ENCODE results near the gene ABHD16A.
A peak's percentile ranks its signal among the peaks of the same experiment; 100 is the strongest.
"Not testable (repeated sequence)": the region's sequence is repeated elsewhere in the genome, so short reads cannot be mapped to it uniquely, and the experiment has no call there.

The ABHD16A gene

GRCh38 chr6:31713991-31714684, 11.0 kb upstream of the ABHD16A start:
- peak; percentile 89 for DNase-seq

DNA sequence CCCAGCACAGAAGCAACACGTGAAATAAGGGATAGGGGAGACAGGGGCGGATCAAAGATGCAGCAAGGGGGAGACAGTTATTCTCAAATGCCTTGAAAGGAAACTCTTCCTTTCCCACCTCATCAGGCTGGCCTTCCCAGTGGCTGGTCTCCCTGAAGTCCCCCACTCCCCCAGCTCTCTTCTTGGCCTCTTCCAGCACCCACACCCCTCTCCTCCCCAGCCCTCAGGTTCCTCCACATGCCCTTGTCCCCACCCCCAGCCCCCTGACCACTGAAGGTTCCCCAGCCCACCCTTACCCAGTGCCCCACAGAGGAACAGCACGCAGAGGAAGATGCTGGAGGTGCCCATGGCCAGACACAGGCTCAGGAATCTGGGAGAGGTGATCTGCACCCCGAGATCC, 10.3 kb upstream of the ABHD16A start:
- DNase-seq, result no peak

GRCh38 chr6:31712296-31712695, 9.2 kb upstream of the ABHD16A start:
- peak; percentile 25 for DNase-seq

GRCh38 chr6:31711233-31711632, 8.1 kb upstream of the ABHD16A start:
- DNase-seq, result no peak

DNA sequence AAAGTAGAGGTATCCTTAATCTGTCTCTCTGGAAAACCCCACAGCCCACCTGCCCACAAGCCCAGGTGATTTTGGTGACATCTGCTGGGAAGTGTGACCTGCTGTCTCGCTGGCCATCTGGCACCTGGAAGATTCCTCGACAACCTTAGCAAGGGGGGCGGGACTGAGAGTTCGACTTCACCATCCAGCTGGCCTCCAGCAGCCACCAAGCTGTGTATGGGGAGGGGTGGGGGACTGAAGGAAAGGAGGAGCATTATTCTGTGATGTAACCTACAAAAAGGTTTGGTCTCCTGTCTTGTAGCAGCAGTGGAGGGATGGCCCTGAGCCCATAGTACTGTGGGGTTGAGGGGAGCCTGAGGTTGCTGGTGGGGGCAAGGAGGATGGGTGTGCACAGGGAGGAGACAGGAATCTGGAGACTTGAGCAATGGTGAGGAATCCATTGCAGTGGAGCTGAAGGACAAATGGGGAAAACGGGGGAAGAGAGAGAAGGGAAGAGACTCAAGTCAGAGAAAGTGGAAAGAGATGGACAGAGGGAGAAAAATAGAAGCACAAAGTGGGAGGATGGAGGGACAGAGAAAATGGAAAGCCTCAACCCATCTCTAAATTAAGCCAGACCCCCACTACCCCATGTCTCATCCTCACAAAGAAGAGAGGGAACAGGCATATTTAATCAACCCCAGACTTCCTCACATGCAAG, 7.5 kb upstream of the ABHD16A start:
- no peak for DNase-seq

GRCh38 chr6:31709157-31709556, 6.0 kb upstream of the ABHD16A start:
- not testable (repeated sequence) for DNase-seq

DNA sequence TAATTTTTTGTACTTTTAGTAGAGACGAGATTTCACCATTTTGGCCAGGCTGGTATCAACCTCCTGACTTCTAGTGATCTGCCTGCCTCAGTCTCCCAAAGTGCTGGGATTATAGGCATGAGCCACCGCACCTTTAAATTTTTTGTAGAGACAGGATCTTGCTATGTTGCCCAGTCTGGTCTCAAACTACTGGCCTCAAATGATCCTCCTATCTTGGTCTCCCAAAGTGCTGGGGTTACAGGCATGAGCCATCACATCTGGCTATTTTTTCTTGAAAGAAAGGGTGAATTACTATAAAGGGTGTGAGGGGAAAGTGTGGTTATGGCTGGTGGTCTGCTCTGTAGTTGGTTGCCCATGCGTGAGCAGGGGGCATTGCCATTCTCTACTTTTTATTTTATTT, 5.1 kb upstream of the ABHD16A start:
- DNase-seq, result no peak

GRCh38 chr6:31707701-31708100, 4.6 kb upstream of the ABHD16A start:
- DNase-seq, result no peak

DNA sequence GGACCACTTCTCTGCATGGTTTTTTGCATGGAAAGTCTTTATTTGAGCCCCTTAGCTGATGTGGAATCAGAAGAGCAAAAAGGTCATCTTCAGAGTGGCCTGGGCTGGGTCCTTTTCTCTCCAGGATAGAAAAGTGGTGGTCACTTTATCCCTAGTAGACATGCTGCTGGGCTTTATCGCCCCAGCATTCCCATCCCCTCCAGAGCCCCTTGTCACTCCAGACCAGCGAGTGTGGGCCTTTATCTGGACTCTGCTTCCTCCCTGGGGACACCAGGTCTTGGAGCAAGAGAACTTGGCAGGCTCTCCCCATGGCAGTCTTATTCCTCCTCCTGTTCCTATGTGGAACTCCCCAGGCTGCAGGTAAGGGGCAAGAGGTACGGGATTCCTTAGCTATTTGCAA, 3.5 kb upstream of the ABHD16A start, which contains the start of gene LY6G6F:
Gene LY6G6F (plus strand): TSS at position 268 of the 400 bp plus-strand sequence. CDS start 41 bp downstream, at position 309.
- DNase-seq, result no peak

- no peak for DNase-seq
Measured at GRCh38 chr6:31705931-31706330, 2.8 kb upstream of the ABHD16A start.

DNA sequence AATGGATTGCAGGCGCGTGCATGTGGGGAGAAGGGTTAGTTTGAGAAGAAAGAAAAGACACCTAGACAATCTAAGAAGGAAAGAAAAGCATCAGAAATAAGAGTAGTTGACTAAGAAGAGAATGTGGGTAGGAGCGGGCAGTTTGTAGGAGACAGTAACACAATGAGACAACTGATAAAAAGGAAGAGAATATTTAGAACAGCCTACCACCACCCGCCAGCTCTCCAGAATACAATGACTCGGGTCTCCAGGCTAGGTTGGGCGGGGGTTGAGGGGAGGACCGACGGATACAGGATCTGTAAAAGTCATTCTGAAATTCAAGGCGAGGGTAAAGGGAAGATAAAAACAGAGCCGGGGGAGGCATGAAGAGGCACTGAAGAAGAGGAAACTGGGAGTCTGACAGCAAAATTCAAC, 712 bp downstream of the ABHD16A start:
- DNase-seq, result no peak

GRCh38 chr6:31701666-31702404, 1.3 kb downstream of the ABHD16A start:
- no peak for DNase-seq

- no peak for DNase-seq
Measured at GRCh38 chr6:31700740-31701401, 2.3 kb downstream of the ABHD16A start.

GRCh38 chr6:31697555-31697954, 5.6 kb downstream of the ABHD16A start:
- no peak for DNase-seq

DNA sequence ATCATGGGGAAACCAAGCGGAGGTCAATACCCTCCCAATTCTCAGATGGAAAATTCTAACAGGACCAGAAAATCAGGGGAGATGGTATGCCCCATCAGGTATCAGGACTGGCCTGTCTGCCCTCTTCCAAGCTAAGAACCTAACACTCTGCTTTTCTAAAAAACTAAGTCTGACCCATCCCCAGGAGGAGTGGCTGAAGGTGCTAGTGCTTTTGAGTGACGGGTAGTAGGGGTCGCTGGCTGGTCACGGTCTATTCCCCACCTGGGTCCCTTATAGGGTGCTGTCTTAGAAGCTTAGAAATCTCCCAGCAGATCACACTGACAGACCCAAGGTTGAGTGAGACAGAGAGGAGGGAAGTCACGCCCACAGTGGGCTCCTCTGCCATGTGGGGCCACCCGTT, 9.6 kb downstream of the ABHD16A start:
- no peak for DNase-seq

DNA sequence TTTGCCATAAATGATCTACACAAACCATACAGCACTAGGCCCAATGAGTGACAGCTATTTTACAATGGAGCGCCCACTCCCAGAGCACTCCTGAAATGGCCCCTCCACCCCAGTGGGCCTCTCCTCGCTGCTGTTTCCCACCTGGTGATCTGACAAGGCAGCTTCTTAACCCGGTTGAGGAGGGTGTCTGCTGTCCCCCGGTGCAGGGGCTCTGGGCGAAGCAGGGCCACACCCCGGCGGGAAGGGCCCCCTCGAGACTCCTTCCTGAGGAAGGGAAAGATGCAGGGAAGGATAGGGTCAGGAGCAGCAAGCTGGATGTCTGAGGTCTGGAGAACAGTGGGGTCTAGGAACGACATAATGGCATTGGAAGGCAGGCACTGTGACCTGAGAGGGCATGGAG, 10.2 kb downstream of the ABHD16A start:
- no peak for DNase-seq

- DNase-seq, result no peak
Measured at GRCh38 chr6:31692353-31692752, 10.8 kb downstream of the ABHD16A start.

- no peak for DNase-seq
Measured at GRCh38 chr6:31691564-31692108, 11.5 kb downstream of the ABHD16A start.

DNA sequence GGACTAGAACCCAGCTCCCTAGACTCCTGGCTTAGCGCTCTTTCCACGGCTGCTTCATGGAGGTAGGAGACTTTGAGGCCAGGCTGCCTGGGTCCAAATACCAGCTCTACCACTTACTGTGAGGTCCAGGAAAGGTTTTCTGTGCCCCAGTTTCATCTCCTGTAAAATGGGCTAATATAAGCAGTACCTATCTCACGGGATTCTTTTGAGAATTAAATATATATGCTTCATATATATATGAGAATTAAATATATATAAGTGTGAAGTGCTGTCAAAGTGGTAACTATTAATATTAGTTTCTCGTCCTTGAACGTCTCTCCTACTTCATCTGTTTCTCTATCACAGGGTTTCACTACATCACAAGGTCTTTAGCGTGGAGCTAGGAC, 12.1 kb downstream of the ABHD16A start:
- DNase-seq, result no peak

- no peak for DNase-seq
Measured at GRCh38 chr6:31690231-31691077, 12.7 kb downstream of the ABHD16A start.

DNA sequence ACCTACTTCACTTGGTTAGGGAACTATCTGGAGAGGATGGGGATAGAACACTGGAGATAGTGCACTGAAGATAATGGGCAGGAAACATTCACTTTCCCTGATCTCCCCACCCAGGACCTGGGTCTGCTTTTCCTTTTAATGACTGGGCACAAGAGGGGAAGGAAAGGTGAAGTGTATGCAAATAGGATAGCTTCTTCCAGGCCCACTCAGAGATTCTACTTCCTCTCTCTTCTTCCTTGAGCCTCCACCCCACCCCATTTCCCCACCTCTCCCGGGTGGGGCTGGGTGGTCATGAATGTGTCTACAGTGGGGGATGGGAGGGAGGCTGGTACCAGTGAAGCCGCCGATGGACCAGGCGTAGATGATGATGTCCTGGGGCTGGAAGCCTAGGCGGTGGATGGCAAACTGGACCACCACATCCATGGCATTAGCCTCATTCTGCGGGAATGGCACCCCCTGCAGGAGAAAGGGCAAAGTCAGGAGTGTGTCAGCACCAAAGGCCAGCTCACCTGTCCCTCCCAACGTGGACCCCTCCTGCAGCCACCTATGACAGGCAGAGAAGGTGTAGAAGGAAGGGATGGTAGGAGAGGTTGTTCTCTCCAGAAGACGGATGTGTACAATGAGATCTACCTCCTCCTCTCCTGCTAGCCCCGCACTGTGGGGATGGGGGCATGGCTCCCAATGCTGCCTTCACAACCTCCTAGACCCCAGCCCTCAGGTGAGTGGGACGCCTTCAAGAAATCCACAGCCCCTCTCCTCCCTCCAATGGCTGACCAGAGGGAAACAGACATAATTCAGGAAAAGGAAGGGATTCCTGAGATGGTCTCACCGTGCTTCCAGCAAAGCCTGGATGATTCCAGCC, 13.6 kb downstream of the ABHD16A start:
- no peak for DNase-seq

All from COR-L47 (cell line).